Measurements from ENCODE around the gene IMMP2L.
A peak's percentile ranks its signal among the peaks of the same experiment; 100 is the strongest.
"Not testable (repeated sequence)": the region's sequence is repeated elsewhere in the genome, so short reads cannot be mapped to it uniquely, and the experiment has no call there.

IMMP2L gene

GRCh38 chr7:111324228-111324627 lies 238.1 kb downstream of the IMMP2L start:
- Histone ChIP-seq H3K36me3 (ENCODE audit: insufficient read depth, low read length) (no peaks in the 10 kb centered on the region), H3K9ac (ENCODE audit: low read depth, low read length) (no peak overlapping the region), H3K79me2 (ENCODE audit: insufficient read depth, low read length) (no peaks in the 10 kb centered on the region), H3K27ac (ENCODE audit: low read length) (no peak overlapping the region), H4K20me1 (ENCODE audit: insufficient read depth, low read length) (no peaks in the 10 kb centered on the region), H3K4me2 (ENCODE audit: insufficient read depth, low read length) (no peak overlapping the region), H2AFZ (ENCODE audit: low read depth, low read length) (no peak overlapping the region), H3K27me3 (ENCODE audit: insufficient read depth, low read length, poor library complexity) (no peaks in the 10 kb centered on the region), H3K4me3 (ENCODE audit: low read depth in 1 of 2, low read length in 2 of 2) (no peak overlapping the region), H3K9me3 (ENCODE audit: insufficient read depth, low read length, severe bottlenecking) (no peaks in the 10 kb centered on the region), H3K4me1 (ENCODE audit: insufficient read depth, low read length) (no peaks in the 10 kb centered on the region)
- no peak for ATAC-seq (ENCODE audit: insufficient read depth, low read depth)
- TF ChIP-seq CTCF (IDR thresholded peaks at IDR 0.05; ENCODE audit: borderline replicate concordance, extremely low read depth, low read length, poor library complexity, severe bottlenecking): no peak
- no peak for TF ChIP-seq EZH2 (IDR thresholded peaks at IDR 0.05; ENCODE audit: borderline replicate concordance, low read depth, low read length, severe bottlenecking)
- DNase-seq: no peak

- not testable (repeated sequence) for H3K79me2 ChIP-seq (ENCODE audit: insufficient read depth, low read length); H3K4me3 ChIP-seq (ENCODE audit: low read depth in 1 of 2, low read length in 2 of 2); H3K27ac ChIP-seq (ENCODE audit: low read length); H4K20me1 ChIP-seq (ENCODE audit: insufficient read depth, low read length); H3K36me3 ChIP-seq (ENCODE audit: insufficient read depth, low read length); H3K4me1 ChIP-seq (ENCODE audit: insufficient read depth, low read length); H3K4me2 ChIP-seq (ENCODE audit: insufficient read depth, low read length); DNase-seq; H2AFZ ChIP-seq (ENCODE audit: low read depth, low read length); H3K27me3 ChIP-seq (ENCODE audit: insufficient read depth, low read length, poor library complexity); H3K9me3 ChIP-seq (ENCODE audit: insufficient read depth, low read length, severe bottlenecking); ATAC-seq (ENCODE audit: insufficient read depth, low read depth); H3K9ac ChIP-seq (ENCODE audit: low read depth, low read length)
Measured at GRCh38 chr7:111323670-111324069, 238.6 kb downstream of the IMMP2L start.

- no peaks in the 10 kb centered on the region for H3K79me2 ChIP-seq (ENCODE audit: insufficient read depth, low read length)
- no peaks in the 10 kb centered on the region for H3K36me3 ChIP-seq (ENCODE audit: insufficient read depth, low read length)
- no peak for ATAC-seq (ENCODE audit: insufficient read depth, low read depth)
- H3K4me2 ChIP-seq (ENCODE audit: insufficient read depth, low read length): no peak overlapping the region
- H3K4me1 ChIP-seq (ENCODE audit: insufficient read depth, low read length): no peaks in the 10 kb centered on the region
- no peak overlapping the region for H3K9ac ChIP-seq (ENCODE audit: low read depth, low read length)
- H3K27ac ChIP-seq (ENCODE audit: low read length): no peak overlapping the region
- H3K4me3 ChIP-seq (ENCODE audit: low read depth in 1 of 2, low read length in 2 of 2): no peak overlapping the region
- no peak for DNase-seq
- H2AFZ ChIP-seq (ENCODE audit: low read depth, low read length): no peak overlapping the region
- no peaks in the 10 kb centered on the region for H4K20me1 ChIP-seq (ENCODE audit: insufficient read depth, low read length)
- no peaks in the 10 kb centered on the region for H3K27me3 ChIP-seq (ENCODE audit: insufficient read depth, low read length, poor library complexity)
- TF ChIP-seq EZH2 (IDR thresholded peaks at IDR 0.05; ENCODE audit: borderline replicate concordance, low read depth, low read length, severe bottlenecking): no peak
- TF ChIP-seq CTCF (IDR thresholded peaks at IDR 0.05; ENCODE audit: borderline replicate concordance, extremely low read depth, low read length, poor library complexity, severe bottlenecking): no peak
- H3K9me3 ChIP-seq (ENCODE audit: insufficient read depth, low read length, severe bottlenecking): no peaks in the 10 kb centered on the region
Measured at GRCh38 chr7:111320133-111320532, 242.2 kb downstream of the IMMP2L start.

GRCh38 chr7:111312966-111313365 lies 249.3 kb downstream of the IMMP2L start:
- Histone ChIP-seq H3K4me1 (ENCODE audit: insufficient read depth, low read length) (peaks cover 4% of the 10 kb centered on the region; the same call in 1 of the 2 replicates), H2AFZ (ENCODE audit: low read depth, low read length) (no peak overlapping the region), H3K36me3 (ENCODE audit: insufficient read depth, low read length) (no peaks in the 10 kb centered on the region), H3K27ac (ENCODE audit: low read length) (no peak overlapping the region), H3K9me3 (ENCODE audit: insufficient read depth, low read length, severe bottlenecking) (no peaks in the 10 kb centered on the region), H3K4me3 (ENCODE audit: low read depth in 1 of 2, low read length in 2 of 2) (no peak overlapping the region), H4K20me1 (ENCODE audit: insufficient read depth, low read length) (no peaks in the 10 kb centered on the region), H3K9ac (ENCODE audit: low read depth, low read length) (no peak overlapping the region), H3K79me2 (ENCODE audit: insufficient read depth, low read length) (no peaks in the 10 kb centered on the region), H3K4me2 (ENCODE audit: insufficient read depth, low read length) (no peak overlapping the region), H3K27me3 (ENCODE audit: insufficient read depth, low read length, poor library complexity) (no peaks in the 10 kb centered on the region)
- peak; percentile 20 for TF ChIP-seq CTCF (IDR thresholded peaks at IDR 0.05; ENCODE audit: borderline replicate concordance, extremely low read depth, low read length, poor library complexity, severe bottlenecking)
- TF ChIP-seq EZH2 (IDR thresholded peaks at IDR 0.05; ENCODE audit: borderline replicate concordance, low read depth, low read length, severe bottlenecking): no peak
- DNase-seq: no peak
- peak; percentile 27; the same call in 1 of the 3 replicates for ATAC-seq (ENCODE audit: insufficient read depth, low read depth)
